Neuronal stem cell (in vitro differentiated cells): ENCODE measurements around the gene KMO. TPM values are rescaled to one million over a fixed set of nuclear protein-coding genes. Genes with fewer than 3 reads are reported as not detected.

ENCODE experiments used
- DNase-seq: peaks from one replicate; pipeline ENCODE4 v3.0.0-alpha.2; 2013; ENCODE audit warnings: low spot score
- H2AFZ ChIP-seq: one replicate; pipeline ENCODE4 v1.6.1; 2013; ENCODE audit warnings: mild to moderate bottlenecking, low read length, inconsistent platforms
- H2AK5ac ChIP-seq: 2 replicates; pipeline ENCODE4 v1.6.1; 2013; ENCODE audit warnings: low read depth, mild to moderate bottlenecking, inconsistent platforms, low read length, moderate library complexity, mixed read lengths
- H2BK120ac ChIP-seq: 2 replicates; pipeline ENCODE4 v1.6.1; 2013; ENCODE audit warnings: low read depth, mild to moderate bottlenecking, inconsistent platforms, low read length, moderate library complexity, mixed read lengths
- H2BK12ac ChIP-seq: one replicate; pipeline ENCODE4 v1.6.1; 2013; ENCODE audit warnings: low read length, inconsistent platforms
- H2BK15ac ChIP-seq: 2 replicates; pipeline ENCODE4 v1.6.1; 2013; ENCODE audit warnings: mild to moderate bottlenecking, low read length, inconsistent platforms, mixed read lengths
- H2BK5ac ChIP-seq: one replicate; pipeline ENCODE4 v1.6.1; 2013; ENCODE audit warnings: inconsistent platforms, mild to moderate bottlenecking, low read length, moderate library complexity
- H3K14ac ChIP-seq: one replicate; pipeline ENCODE4 v1.6.1; 2013; ENCODE audit warnings: low read length, inconsistent platforms
- H3K18ac ChIP-seq: 2 replicates; pipeline ENCODE4 v1.6.1; 2013; ENCODE audit warnings: low read length, inconsistent platforms
- H3K23ac ChIP-seq: 2 replicates; pipeline ENCODE4 v1.6.1; 2013; ENCODE audit warnings: low read depth, mild to moderate bottlenecking, mixed read lengths, low read length, inconsistent platforms; ENCODE audit not compliant: poor library complexity
- H3K27ac ChIP-seq: replicated peaks from 3 replicates; pipeline ENCODE4 v1.5.1; 2013; ENCODE audit warnings: low read length, inconsistent platforms
- H3K27me3 ChIP-seq, 3 experiments: 2 replicates each; pipeline ENCODE4 v1.6.1; 2013; ENCODE audit warnings: low read length in 3 of 3, mild to moderate bottlenecking in 2 of 3, inconsistent platforms in 1 of 3, low read depth in 1 of 3, mixed read lengths in 1 of 3, moderate library complexity in 1 of 3; ENCODE audit not compliant: control insufficient read depth in 3 of 3, insufficient read depth in 3 of 3
- H3K36me3 ChIP-seq, 2 donors: replicated peaks in 1 of 2; 2 replicates each; pipeline ENCODE4 v1.6.1; 2013; ENCODE audit warnings: low read length in 2 of 2; ENCODE audit not compliant: control insufficient read depth in 2 of 2, insufficient read depth in 2 of 2
- H3K4ac ChIP-seq: 2 replicates; pipeline ENCODE4 v1.6.1; 2013; ENCODE audit warnings: inconsistent platforms, mild to moderate bottlenecking, low read length, moderate library complexity
- H3K4me1 ChIP-seq, 2 donors: 1 replicate in 1 of 2; 2 replicates in 1 of 2; pipeline ENCODE4 v1.6.1; 2013; ENCODE audit warnings: low read length in 2 of 2, low read depth in 1 of 2; ENCODE audit not compliant: control insufficient read depth in 2 of 2, insufficient read depth in 1 of 2
- H3K4me2 ChIP-seq: one replicate; pipeline ENCODE4 v1.6.1; 2013; ENCODE audit warnings: mild to moderate bottlenecking, low read length, inconsistent platforms; ENCODE audit not compliant: insufficient read depth, poor library complexity, severe bottlenecking
- H3K4me3 ChIP-seq, 2 donors: 2 replicates each; pipeline ENCODE4 v1.5.1; 2013; ENCODE audit warnings: low read length in 2 of 2, mild to moderate bottlenecking in 2 of 2, inconsistent platforms in 1 of 2, moderate library complexity in 1 of 2
- H3K79me1 ChIP-seq: one replicate; pipeline ENCODE4 v1.6.1; 2013; ENCODE audit warnings: low read depth, mild to moderate bottlenecking, inconsistent platforms, low read length, moderate library complexity
- H3K9ac ChIP-seq: one replicate; pipeline ENCODE4 v1.6.1; 2013; ENCODE audit warnings: mild to moderate bottlenecking, low read depth, low read length, inconsistent platforms; ENCODE audit not compliant: poor library complexity
- H3K9me3 ChIP-seq, 2 donors: replicated peaks in 1 of 2; 2 replicates each; pipeline versions ENCODE3 to v1.6.1; 2013; ENCODE audit warnings: low read length in 2 of 2, mild to moderate bottlenecking in 2 of 2, inconsistent platforms in 1 of 2, low read depth in 1 of 2, mixed read lengths in 1 of 2, moderate library complexity in 1 of 2; ENCODE audit not compliant: control insufficient read depth in 2 of 2, insufficient read depth in 1 of 2
- H4K8ac ChIP-seq: one replicate; pipeline ENCODE4 v1.6.1; 2013; ENCODE audit warnings: low read depth, mild to moderate bottlenecking, inconsistent platforms, low read length, moderate library complexity
- H4K91ac ChIP-seq: one replicate; pipeline ENCODE4 v1.6.1; 2013; ENCODE audit warnings: low read length, low read depth, mild to moderate bottlenecking, inconsistent platforms; ENCODE audit not compliant: poor library complexity
- WGBS, 2 donors: extraction: QIAGEN DNeasy Blood & Tissue Kit; methylation state at CpG; one replicate each; pipeline ENCODE4 v1.1.7; 2013; ENCODE audit warnings: missing lambda C conversion rate in 2 of 2, mixed read lengths in 1 of 2; ENCODE audit not compliant: insufficient read length in 2 of 2, insufficient replicate concordance in 1 of 2; ENCODE audit errors: extremely low coverage in 2 of 2; 5-methylcytosine and 5-hydroxymethylcytosine counted together
- polyA plus RNA-seq, 2 experiments: library from polyadenylated mRNA; stranded (reverse); fragments of 200-250 nt; gene quantifications; one replicate each; pipeline ENCODE4 v1.2.3, GENCODE V29; 2013

The KMO gene
- not detected for polyA plus RNA-seq (2013, experiment 1 of 2)
- polyA plus RNA-seq (2013, experiment 2 of 2), result not detected

- no peak within 1 kb of the TSS for H3K27ac ChIP-seq
- no peak within 1 kb of the TSS for H3K18ac ChIP-seq
- H2BK5ac ChIP-seq, result no peak within 1 kb of the TSS
- no peaks in the 10 kb centered on the region for H3K4me1 ChIP-seq
- H3K27me3 ChIP-seq, result peaks cover 0 to 18% (median 0%) of the 10 kb centered on the region in 3 experiments
- no peak within 1 kb of the TSS for H2BK15ac ChIP-seq
- no peak within 1 kb of the TSS for H3K4me2 ChIP-seq
- H2BK120ac ChIP-seq, result no peak within 1 kb of the TSS
- H3K36me3 ChIP-seq, result no peaks in the 10 kb centered on the region
- H3K14ac ChIP-seq, result no peak within 1 kb of the TSS
- no peak within 1 kb of the TSS for H2AK5ac ChIP-seq
- no peak within 1 kb of the TSS for H4K91ac ChIP-seq
- no peak within 1 kb of the TSS for H2BK12ac ChIP-seq
- H3K4ac ChIP-seq, result no peak within 1 kb of the TSS
- WGBS, 2 donors, result no CpG with 5 or more reads among the region's 1 CpG
- H3K9me3 ChIP-seq, result no peaks in the 10 kb centered on the region
- no peak within 1 kb of the TSS for H4K8ac ChIP-seq
- DNase-seq, result no peak
- H3K4me3 ChIP-seq, result peak within 1 kb of the TSS in 1 of 2 donors; percentile 7
- H3K9ac ChIP-seq, result no peak within 1 kb of the TSS
- H3K23ac ChIP-seq, result no peak within 1 kb of the TSS
- no peaks in the 10 kb centered on the region for H3K79me1 ChIP-seq
- H2AFZ ChIP-seq, result peak within 1 kb of the TSS; percentile 71
Measured at GRCh38 chr1:241532162-241532531, at the start of gene KMO. TSS of gene KMO (plus strand) at chr1:241532378. CDS start at chr1:241532445, 67 bp downstream.

- Histone ChIP-seq H2AK5ac (no peak overlapping the region), H3K27ac (no peak overlapping the region), H3K79me1 (no peaks in the 10 kb centered on the region), H2BK12ac (no peak overlapping the region), H3K9ac (no peak overlapping the region), H3K27me3 (no peaks in the 10 kb centered on the region), H2AFZ (no peak overlapping the region), H2BK120ac (no peak overlapping the region), H3K18ac (no peak overlapping the region), H3K14ac (no peak overlapping the region), H3K36me3 (no peaks in the 10 kb centered on the region), H3K4me3 (no peak overlapping the region), H4K91ac (no peak overlapping the region), H2BK5ac (no peak overlapping the region), H3K4me1 (no peaks in the 10 kb centered on the region), H4K8ac (no peak overlapping the region), H3K4me2 (no peak overlapping the region), H2BK15ac (no peak overlapping the region), H3K4ac (no peak overlapping the region), H3K23ac (no peak overlapping the region), H3K9me3 (peaks cover 0 to 3% of the 10 kb centered on the region in 2 donors)
- no peak for DNase-seq
- no CpG with 5 or more reads among the region's 1 CpG for WGBS, 2 donors
Measured at GRCh38 chr1:241482761-241483250, 49.4 kb upstream of the KMO start.

- H3K9ac ChIP-seq, result no peak overlapping the region
- no peak overlapping the region for H3K27ac ChIP-seq
- H2AK5ac ChIP-seq, result no peak overlapping the region
- no peak for DNase-seq
- H3K4ac ChIP-seq, result no peak overlapping the region
- H2BK12ac ChIP-seq, result no peak overlapping the region
- H3K79me1 ChIP-seq, result no peaks in the 10 kb centered on the region
- peaks cover 0 to 3% of the 10 kb centered on the region in 2 donors for H3K9me3 ChIP-seq
- no peak overlapping the region for H2BK15ac ChIP-seq
- no peak overlapping the region for H3K23ac ChIP-seq
- H3K4me1 ChIP-seq, result no peaks in the 10 kb centered on the region
- H2BK120ac ChIP-seq, result no peak overlapping the region
- H2BK5ac ChIP-seq, result no peak overlapping the region
- H2AFZ ChIP-seq, result no peak overlapping the region
- H3K36me3 ChIP-seq, result no peaks in the 10 kb centered on the region
- no peak overlapping the region for H3K18ac ChIP-seq
- H4K91ac ChIP-seq, result no peak overlapping the region
- H3K4me2 ChIP-seq, result no peak overlapping the region
- no peak overlapping the region for H3K14ac ChIP-seq
- no CpG with 5 or more reads among the region's 3 CpGs for WGBS, 2 donors
- H4K8ac ChIP-seq, result no peak overlapping the region
- H3K4me3 ChIP-seq, result no peak overlapping the region
- H3K27me3 ChIP-seq, result no peaks in the 10 kb centered on the region
Measured at GRCh38 chr1:241485145-241485544, 47.0 kb upstream of the KMO start.

- no peak for DNase-seq
- Histone ChIP-seq H4K91ac (no peak overlapping the region), H2BK120ac (no peak overlapping the region), H3K27ac (no peak overlapping the region), H2BK15ac (no peak overlapping the region), H2BK5ac (no peak overlapping the region), H4K8ac (no peak overlapping the region), H3K23ac (no peak overlapping the region), H3K18ac (no peak overlapping the region), H2BK12ac (no peak overlapping the region), H2AFZ (no peak overlapping the region), H3K27me3 (no peaks in the 10 kb centered on the region), H3K4me3 (no peak overlapping the region), H3K9me3 (peaks cover 0 to 3% of the 10 kb centered on the region in 2 donors), H3K4me2 (no peak overlapping the region), H3K14ac (no peak overlapping the region), H3K36me3 (no peaks in the 10 kb centered on the region), H3K9ac (no peak overlapping the region), H3K4me1 (no peaks in the 10 kb centered on the region), H3K79me1 (no peaks in the 10 kb centered on the region), H2AK5ac (no peak overlapping the region), H3K4ac (no peak overlapping the region)
- no CpG with 5 or more reads among the region's 4 CpGs for WGBS, 2 donors
Measured at GRCh38 chr1:241485554-241485992, 46.6 kb upstream of the KMO start.
